HG03469 (cell line): ENCODE measurements around the gene DENND11.
"Not testable (repeated sequence)": the region's sequence is repeated elsewhere in the genome, so short reads cannot be mapped to it uniquely, and the experiment has no call there.

Experiments
- ATAC-seq: cut with Tn5 transposase; IDR thresholded peaks from one replicate; pipeline ENCODE4 v1.9.1; 2021; ENCODE audit warnings: mild to moderate bottlenecking, moderate library complexity, moderate number of reproducible peaks; ENCODE audit not compliant: unreplicated experiment

The DENND11 gene

GRCh38 chr7:141709318-141709717, 7.4 kb upstream of the DENND11 start:
- no peak for ATAC-seq

- ATAC-seq: no peak
Measured at GRCh38 chr7:141708351-141708750, 6.4 kb upstream of the DENND11 start, which contains the start of gene WEE2. WEE2 (plus strand) TSS chr7:141708353; CDS start chr7:141708759, 406 bp downstream.

- no peak for ATAC-seq
Measured at GRCh38 chr7:141706239-141707064, 4.5 kb upstream of the DENND11 start.

- ATAC-seq: no peak
Measured at GRCh38 chr7:141704741-141705140, 2.8 kb upstream of the DENND11 start.

- no peak for ATAC-seq
Measured at GRCh38 chr7:141704112-141704511, 2.1 kb upstream of the DENND11 start.

DNA sequence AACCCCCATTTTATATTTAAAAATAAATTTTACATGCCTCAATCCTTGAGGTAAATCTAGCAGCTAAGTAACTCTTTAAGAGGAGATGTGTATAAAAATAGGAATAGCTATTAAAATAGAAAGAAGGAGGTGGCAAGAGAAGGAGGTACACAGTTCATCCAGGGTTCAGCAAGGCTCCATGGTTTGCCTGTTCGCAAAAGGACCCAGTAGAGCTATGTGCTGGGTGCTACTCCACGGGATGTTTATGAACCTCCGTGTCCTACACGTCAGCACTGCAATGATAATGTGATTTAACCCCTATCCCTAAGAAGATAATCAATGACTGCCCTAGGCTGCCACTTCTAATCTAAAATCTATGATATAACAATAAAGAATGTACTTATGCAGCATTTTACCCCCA, 926 bp upstream of the DENND11 start:
- no peak for ATAC-seq

GRCh38 chr7:141701489-141702046, 398 bp downstream of the DENND11 start:
- ATAC-seq: peak; percentile 63

GRCh38 chr7:141700848-141701371, 1.1 kb downstream of the DENND11 start:
- ATAC-seq: no peak

DNA sequence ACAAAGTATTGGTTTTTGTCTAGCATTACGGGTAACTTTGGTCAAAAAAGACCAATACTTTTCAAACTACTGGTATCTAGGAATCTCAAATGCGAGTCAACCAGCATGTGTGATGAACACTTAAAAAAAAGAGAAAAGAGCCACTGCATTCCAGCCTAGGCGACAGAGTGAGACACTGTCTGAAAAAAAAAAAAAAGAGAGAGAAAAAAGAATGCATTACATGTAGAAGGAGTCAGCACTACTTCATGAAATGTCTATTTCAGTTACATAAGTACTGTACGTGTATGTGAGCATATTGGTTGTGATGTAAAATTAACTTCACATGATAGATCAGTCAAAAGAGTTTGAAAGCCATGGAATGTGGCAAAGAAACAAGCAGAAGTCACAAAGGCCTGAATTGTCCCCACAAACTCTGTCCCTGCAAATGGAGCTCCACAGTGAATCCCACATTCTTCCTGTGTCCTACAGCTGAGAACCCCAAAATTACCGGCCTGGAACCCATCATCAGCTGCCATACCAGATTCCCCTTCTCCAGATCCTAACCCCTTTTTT, 1.6 kb downstream of the DENND11 start:
- no peak for ATAC-seq

- no peak for ATAC-seq
Measured at GRCh38 chr7:141699860-141700259, 2.1 kb downstream of the DENND11 start.

- ATAC-seq: no peak
Measured at GRCh38 chr7:141698247-141699015, 3.5 kb downstream of the DENND11 start.

GRCh38 chr7:141697211-141697871, 4.6 kb downstream of the DENND11 start:
- no peak for ATAC-seq

DNA sequence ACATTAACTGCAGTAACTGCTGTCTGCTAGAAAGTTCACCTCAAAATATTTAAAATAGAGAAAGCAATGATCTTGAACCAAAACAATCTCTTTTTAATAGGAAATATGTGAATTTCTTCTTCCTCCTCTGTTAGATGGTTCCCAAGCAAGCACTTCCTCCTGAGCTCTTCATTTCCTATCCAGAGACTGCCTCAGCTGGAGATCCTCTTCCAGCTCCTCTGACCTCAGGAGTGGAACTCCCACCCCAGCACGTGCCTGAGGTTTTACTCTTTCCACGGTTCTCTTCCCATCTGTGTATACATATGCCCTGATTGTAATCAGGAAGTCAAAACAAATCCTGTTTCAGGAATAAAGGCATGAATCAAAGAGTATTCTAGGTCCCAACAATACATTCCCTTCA, 5.6 kb downstream of the DENND11 start:
- ATAC-seq: no peak

- no peak for ATAC-seq
Measured at GRCh38 chr7:141695803-141696289, 6.1 kb downstream of the DENND11 start.

DNA sequence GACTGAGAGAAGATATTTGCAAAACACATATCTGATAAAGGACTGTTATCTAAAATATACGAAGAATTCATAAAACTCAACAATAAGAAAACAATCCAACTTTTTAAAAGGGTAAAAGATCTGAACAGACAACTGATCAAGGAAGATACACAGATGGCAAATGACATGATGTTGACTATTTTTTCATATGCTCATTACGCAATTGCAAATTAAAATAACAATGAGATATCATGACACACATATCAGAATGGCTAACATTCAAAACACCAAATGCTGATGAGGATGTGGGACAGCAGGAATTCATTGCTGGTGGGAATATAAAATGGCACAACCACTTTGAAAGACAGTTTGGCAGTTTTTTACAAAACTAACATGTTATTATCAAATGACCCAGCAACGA, 8.9 kb downstream of the DENND11 start:
- ATAC-seq: no peak

DNA sequence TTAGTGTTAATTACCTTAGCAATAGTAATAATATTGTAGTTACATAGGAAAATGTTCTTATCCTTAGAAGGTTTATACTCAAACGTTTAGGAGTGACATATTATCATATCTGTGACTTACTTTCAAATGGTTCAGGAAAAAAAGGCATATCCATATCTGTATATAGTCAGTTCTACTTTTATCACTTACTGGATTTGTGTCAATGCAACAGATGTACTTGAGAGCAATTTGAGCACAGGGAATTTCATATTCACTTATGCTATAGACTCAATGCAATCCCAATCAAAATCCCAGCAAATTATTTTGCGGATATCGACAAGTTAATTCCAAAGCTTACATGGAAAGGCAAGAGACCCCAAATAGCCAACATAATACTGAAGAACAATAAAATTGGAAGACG, 10.0 kb downstream of the DENND11 start:
- ATAC-seq: no peak

- no peak for ATAC-seq
Measured at GRCh38 chr7:141691540-141691939, 10.4 kb downstream of the DENND11 start.

DNA sequence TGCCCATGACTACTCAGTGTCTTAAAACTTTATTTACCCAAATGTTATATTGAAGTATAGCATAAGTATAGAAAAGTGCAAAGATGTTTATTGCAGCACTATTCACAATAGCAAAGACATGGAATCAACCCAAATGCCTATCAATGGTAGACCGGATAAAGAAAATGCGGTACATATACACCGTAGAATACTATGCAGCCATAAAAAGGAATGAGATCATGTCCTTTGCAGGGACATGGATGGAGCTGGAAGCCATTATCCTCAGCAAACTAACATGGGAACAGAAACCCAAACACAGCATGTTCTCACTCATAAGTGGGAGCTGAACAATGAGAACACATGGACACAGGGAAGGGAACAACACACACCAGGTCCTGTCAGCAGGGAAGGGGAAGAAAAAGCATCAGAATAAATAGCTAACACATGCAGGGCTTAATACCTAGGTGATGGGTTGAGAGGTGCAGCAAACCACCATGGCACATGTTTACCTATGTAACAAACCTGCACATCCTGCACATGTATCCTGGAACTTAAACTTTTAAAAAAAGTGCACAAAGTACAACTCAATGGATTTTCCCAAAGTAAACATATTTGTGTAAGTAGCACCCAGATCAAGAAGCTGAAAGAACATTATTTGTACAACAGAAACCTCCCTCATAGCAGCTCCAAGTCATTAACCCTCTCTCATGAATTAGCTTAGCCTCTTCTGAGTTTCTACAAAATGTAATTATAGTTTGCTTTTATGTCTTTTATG, 12.7 kb downstream of the DENND11 start:
- ATAC-seq: not testable (repeated sequence)

DNA sequence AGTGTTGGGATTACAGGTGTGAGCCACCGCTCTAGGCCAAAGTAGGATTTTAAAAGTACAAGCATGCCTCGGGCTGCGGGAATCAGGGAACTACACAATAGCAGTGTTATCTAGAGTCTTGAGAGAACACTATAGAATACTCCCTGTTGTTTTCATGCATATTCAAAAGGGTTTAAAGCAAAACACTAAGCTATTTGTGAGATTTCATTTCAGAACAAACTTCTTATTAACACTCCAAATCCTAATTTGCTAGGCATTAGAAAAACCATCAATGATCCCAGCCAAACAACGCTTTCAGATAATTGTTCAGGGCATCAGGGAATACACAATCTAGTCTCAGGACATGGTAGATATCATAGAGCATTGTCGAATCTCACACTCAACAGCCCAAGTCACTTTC, 13.9 kb downstream of the DENND11 start:
- ATAC-seq: no peak

GRCh38 chr7:141686670-141687069, 15.3 kb downstream of the DENND11 start:
- no peak for ATAC-seq
